DND-41 (cell line): Measurements from ENCODE around the gene PIK3CD.

Experiments
- CTCF ChIP-seq: IDR thresholded peaks from 2 replicates; pipeline ENCODE4 v1.5.1; 2012; ENCODE audit warnings: borderline replicate concordance, low read length, moderate library complexity, mild to moderate bottlenecking; ENCODE audit not compliant: poor library complexity, severe bottlenecking; ENCODE audit errors: extremely low read depth
- EZH2 ChIP-seq: IDR thresholded peaks from 3 replicates; pipeline ENCODE4 v1.6.1; 2012; ENCODE audit warnings: borderline replicate concordance, low read depth, mild to moderate bottlenecking, moderate library complexity, low read length, inconsistent platforms; ENCODE audit not compliant: severe bottlenecking

DNA sequence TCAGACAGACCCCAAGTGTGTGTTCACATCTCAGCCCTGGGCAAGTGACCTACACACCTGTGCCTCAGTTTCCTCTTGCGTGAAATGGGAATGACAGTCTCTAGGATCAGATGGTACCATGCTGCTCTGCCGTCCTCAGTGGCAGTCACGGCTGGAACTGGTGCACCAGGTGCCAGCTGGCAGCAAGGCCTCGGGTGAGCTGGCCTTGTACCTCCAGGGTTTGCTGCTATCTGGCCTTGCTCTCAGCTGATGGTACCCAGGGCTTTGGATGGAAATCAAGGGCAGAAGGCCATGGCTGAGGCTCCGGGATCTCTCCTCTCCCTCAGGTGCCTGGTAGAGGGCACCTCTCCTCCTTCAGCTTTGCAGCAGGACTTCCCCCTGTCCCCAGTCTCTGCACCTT is 41.5 kb upstream of the PIK3CD start:
- TF ChIP-seq CTCF = no peak
- TF ChIP-seq EZH2 = no peak
